Fibroblast of lung (primary cell): ENCODE measurements around the gene NCOA1. TPM values are rescaled to one million over a fixed set of nuclear protein-coding genes. Genes with fewer than 3 reads are reported as not detected.

Experiments used
- DNase-seq, 2 donors: peaks; one replicate each; pipeline versions ENCODE4 v3.0.0 to v3.0.0-alpha.2; 2010; ENCODE audit warnings: low read depth in 2 of 2
- H2AFZ ChIP-seq: 2 replicates; pipeline ENCODE4 v1.5.1; 2012; ENCODE audit warnings: low read length, control low read depth, inconsistent platforms
- H3K27ac ChIP-seq: 2 replicates; pipeline ENCODE4 v1.5.1; 2011; ENCODE audit warnings: low read length, control low read depth; ENCODE audit not compliant: insufficient read depth
- H3K27me3 ChIP-seq: 2 replicates; pipeline ENCODE4 v1.5.1; 2011; ENCODE audit warnings: mild to moderate bottlenecking, low read length; ENCODE audit not compliant: control insufficient read depth, insufficient read depth
- H3K36me3 ChIP-seq: 2 replicates; pipeline ENCODE4 v1.5.1; 2011; ENCODE audit warnings: low read length; ENCODE audit not compliant: control insufficient read depth, insufficient read depth
- H3K4me1 ChIP-seq: 2 replicates; pipeline ENCODE4 v1.5.1; 2011; ENCODE audit warnings: low read length; ENCODE audit not compliant: control insufficient read depth, insufficient read depth; ENCODE audit errors: extremely low read depth
- H3K4me2 ChIP-seq: 2 replicates; pipeline ENCODE4 v1.5.1; 2011; ENCODE audit warnings: low read length, control low read depth; ENCODE audit not compliant: insufficient read depth; ENCODE audit errors: extremely low read depth
- H3K4me3 ChIP-seq, 4 experiments: fragments of 200-600 bp in 1 of 4; sonication (generic) in 1 of 4; replicated peaks in 1 of 4; 2 replicates each; pipeline ENCODE4 v1.5.1; 2011 to 2016; ENCODE audit warnings: low read length in 4 of 4, low read depth in 3 of 4, mild to moderate bottlenecking in 3 of 4, control low read depth in 2 of 4, inconsistent platforms in 1 of 4, mixed read lengths in 1 of 4; ENCODE audit not compliant: insufficient read depth in 1 of 4; ENCODE audit errors: control extremely low read depth in 1 of 4
- H3K79me2 ChIP-seq: 2 replicates; pipeline ENCODE4 v1.5.1; 2012; ENCODE audit warnings: mild to moderate bottlenecking, low read length, inconsistent platforms; ENCODE audit not compliant: control insufficient read depth, insufficient read depth
- H3K9ac ChIP-seq: 2 replicates; pipeline ENCODE4 v1.5.1; 2011; ENCODE audit warnings: mild to moderate bottlenecking, low read length, control low read depth; ENCODE audit not compliant: insufficient read depth
- H3K9me3 ChIP-seq: 2 replicates; pipeline ENCODE4 v1.5.1; 2012; ENCODE audit warnings: low read depth, low read length; ENCODE audit not compliant: control insufficient read depth, insufficient read depth
- H4K20me1 ChIP-seq: 2 replicates; pipeline ENCODE4 v1.5.1; 2011; ENCODE audit warnings: low read length; ENCODE audit not compliant: control insufficient read depth, insufficient read depth; ENCODE audit errors: extremely low read depth
- EZH2 ChIP-seq: IDR thresholded peaks from 2 replicates; pipeline ENCODE4 v1.5.1; 2012; ENCODE audit warnings: low read length, control low read depth, mild to moderate bottlenecking; ENCODE audit errors: missing control alignments
- polyA plus RNA-seq, 2 donors: library from polyadenylated mRNA; depleted of rRNA in 1 of 2; stranded (reverse) in 1 of 2; unstranded in 1 of 2; fragments of >200 nt; gene quantifications; 2 replicates each; pipeline ENCODE4 v1.2.1, GENCODE V29; 2011 to 2012; ENCODE audit warnings: missing spikeins in 1 of 2
- total RNA-seq: library from RNA; depleted of rRNA; stranded (reverse); fragments of >200 nt; gene quantifications from 2 replicates; pipeline ENCODE4 v1.2.1, GENCODE V29; 2014
- TF ChIP-seq, protein P1 (sequence below), 2 donors: IDR thresholded peaks in 1 of 2; conservative IDR thresholded peaks in 1 of 2; 1 replicate in 1 of 2; 2 replicates in 1 of 2; pipeline ENCODE4 v1.5.1; 2011 to 2012; ENCODE audit warnings: low read length in 2 of 2, control low read depth in 1 of 2, inconsistent platforms in 1 of 2, low read depth in 1 of 2, mild to moderate bottlenecking in 1 of 2

Gene NCOA1
- total and polyA plus RNA-seq, 2 donors (not counting 1 experiment from before 2014, with no cell fraction given), result 15.5 to 19.8 TPM

DNA sequence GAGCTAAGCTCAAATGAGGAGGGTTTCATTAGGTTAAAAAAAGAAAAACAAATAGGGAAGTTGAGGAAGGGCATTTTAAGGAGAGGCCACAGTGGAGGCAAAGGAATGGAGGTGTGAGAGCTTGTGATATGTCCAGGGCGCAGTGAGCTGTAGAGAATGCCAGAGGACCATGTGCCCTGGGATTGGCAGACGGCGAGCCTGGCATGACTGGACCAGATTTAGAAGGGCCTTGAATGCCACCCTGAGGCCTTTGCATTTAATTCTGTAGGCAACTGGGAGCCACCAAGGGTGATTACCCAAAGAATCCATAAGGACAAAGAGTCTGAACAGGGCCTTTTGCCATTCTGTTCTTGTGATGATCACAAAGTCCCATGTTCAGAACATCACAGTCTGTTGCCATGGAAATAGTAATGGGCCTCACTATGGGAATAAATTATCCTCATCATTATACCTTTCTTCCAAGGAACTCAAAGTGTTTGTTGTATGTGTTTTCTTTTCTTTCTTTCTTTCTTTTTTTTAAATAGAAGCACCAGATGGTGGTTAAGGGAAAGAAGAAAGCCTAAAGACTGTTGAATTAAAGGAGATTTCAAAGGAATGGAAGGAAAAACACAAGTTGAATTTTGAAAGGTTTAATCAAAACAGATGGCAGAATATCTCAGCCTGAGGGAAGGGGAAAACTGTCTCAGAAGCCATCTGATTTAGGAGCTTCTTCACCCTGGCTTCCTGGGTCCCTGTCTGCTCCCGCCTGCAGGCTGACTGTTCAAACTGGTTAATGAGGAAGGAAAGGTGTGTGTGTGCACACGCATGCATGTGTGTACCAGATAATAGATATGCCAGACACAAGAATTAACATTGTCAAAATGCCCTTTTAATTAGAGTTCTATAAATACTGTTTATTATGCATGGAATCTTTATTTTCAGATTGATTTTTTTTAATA, 31.6 kb upstream of the NCOA1 start:
- Histone ChIP-seq H3K9ac (no peak overlapping the region), H3K27me3 (no peaks in the 10 kb centered on the region), H2AFZ (no peak overlapping the region), H3K27ac (no peak overlapping the region), H3K79me2 (no peaks in the 10 kb centered on the region), H3K4me2 (no peak overlapping the region), H3K4me1 (peaks cover 3% of the 10 kb centered on the region), H3K36me3 (no peaks in the 10 kb centered on the region), H3K9me3 (no peaks in the 10 kb centered on the region), H3K4me3 (no peak overlapping the region), H4K20me1 (no peaks in the 10 kb centered on the region)
- no peak for DNase-seq
- no peak for TF ChIP-seq EZH2
- TF ChIP-seq, protein P1, sequence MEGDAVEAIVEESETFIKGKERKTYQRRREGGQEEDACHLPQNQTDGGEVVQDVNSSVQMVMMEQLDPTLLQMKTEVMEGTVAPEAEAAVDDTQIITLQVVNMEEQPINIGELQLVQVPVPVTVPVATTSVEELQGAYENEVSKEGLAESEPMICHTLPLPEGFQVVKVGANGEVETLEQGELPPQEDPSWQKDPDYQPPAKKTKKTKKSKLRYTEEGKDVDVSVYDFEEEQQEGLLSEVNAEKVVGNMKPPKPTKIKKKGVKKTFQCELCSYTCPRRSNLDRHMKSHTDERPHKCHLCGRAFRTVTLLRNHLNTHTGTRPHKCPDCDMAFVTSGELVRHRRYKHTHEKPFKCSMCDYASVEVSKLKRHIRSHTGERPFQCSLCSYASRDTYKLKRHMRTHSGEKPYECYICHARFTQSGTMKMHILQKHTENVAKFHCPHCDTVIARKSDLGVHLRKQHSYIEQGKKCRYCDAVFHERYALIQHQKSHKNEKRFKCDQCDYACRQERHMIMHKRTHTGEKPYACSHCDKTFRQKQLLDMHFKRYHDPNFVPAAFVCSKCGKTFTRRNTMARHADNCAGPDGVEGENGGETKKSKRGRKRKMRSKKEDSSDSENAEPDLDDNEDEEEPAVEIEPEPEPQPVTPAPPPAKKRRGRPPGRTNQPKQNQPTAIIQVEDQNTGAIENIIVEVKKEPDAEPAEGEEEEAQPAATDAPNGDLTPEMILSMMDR (conservative IDR thresholded peaks at IDR 0.05 in 1 of 2, IDR thresholded peaks at IDR 0.05 in 1 of 2; ENCODE audit: low read depth in 1 of 2, low read length in 2 of 2), result no peak

DNA sequence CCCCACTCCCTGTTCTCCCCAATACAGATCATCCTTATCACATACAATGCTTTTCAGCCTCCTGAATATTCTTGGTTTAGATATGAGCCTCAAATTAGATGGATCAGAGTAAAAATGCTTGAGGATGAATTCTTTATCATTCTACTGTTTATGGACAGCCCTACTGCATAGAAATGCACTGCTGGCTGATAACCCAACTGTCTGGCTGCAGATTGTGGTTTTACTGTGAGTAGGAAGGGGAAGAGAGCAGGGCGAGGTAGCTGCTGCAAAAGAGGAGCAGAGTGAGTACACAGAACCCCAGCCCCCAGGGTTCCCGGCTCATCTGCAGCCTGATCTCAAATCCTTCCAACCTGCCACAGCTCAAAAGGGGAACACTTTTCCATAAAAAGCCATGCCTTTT, 29.4 kb upstream of the NCOA1 start:
- DNase-seq, result peak in 1 of 2 donors; percentile 14
- Histone ChIP-seq H3K4me1 (peaks cover 3% of the 10 kb centered on the region), H4K20me1 (no peaks in the 10 kb centered on the region), H3K9me3 (no peaks in the 10 kb centered on the region), H3K4me3 (no peak overlapping the region), H3K27me3 (no peaks in the 10 kb centered on the region), H2AFZ (no peak overlapping the region), H3K79me2 (no peaks in the 10 kb centered on the region), H3K4me2 (no peak overlapping the region), H3K36me3 (no peaks in the 10 kb centered on the region), H3K27ac (no peak overlapping the region), H3K9ac (no peak overlapping the region)
- no peak for TF ChIP-seq EZH2
- TF ChIP-seq, protein P1 (conservative IDR thresholded peaks at IDR 0.05 in 1 of 2, IDR thresholded peaks at IDR 0.05 in 1 of 2; ENCODE audit: low read depth in 1 of 2, low read length in 2 of 2), result no peak

DNA sequence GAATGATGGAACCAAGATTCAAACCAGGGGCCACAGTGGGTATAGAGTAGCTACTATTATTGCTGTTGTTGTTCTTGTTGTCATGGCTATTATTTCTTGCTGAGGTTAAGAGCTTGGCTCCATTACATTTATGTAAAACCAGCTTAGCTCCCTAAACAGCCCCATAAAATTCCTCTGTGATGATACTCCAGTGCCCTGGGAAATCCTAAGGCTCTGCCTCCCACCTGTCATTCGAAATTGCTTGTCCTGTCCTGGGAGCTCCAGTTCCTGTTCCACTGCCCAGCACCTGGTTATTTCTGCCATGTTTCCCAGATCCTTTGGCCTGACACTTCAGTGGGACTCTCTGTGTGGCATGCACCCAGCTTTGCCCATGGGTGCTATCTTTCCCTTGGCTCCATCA, 27.8 kb upstream of the NCOA1 start:
- Histone ChIP-seq H2AFZ (no peak overlapping the region), H3K9me3 (no peaks in the 10 kb centered on the region), H3K27ac (no peak overlapping the region), H3K27me3 (peaks cover 5% of the 10 kb centered on the region), H4K20me1 (no peaks in the 10 kb centered on the region), H3K4me3 (no peak overlapping the region), H3K79me2 (no peaks in the 10 kb centered on the region), H3K9ac (no peak overlapping the region), H3K4me1 (no peaks in the 10 kb centered on the region), H3K36me3 (no peaks in the 10 kb centered on the region), H3K4me2 (no peak overlapping the region)
- DNase-seq, result no peak
- TF ChIP-seq, protein P1 (conservative IDR thresholded peaks at IDR 0.05 in 1 of 2, IDR thresholded peaks at IDR 0.05 in 1 of 2; ENCODE audit: low read depth in 1 of 2, low read length in 2 of 2), result no peak
- TF ChIP-seq EZH2, result no peak
